KMS-11 (cell line): ENCODE data around the gene VPS26C.

Source experiments
- H2AFZ ChIP-seq: fragments of 200-600 bp; sonication (generic); 2 replicates; pipeline ENCODE4 v1.6.1; 2016; ENCODE audit warnings: antibody characterized with exemption, mixed run types, low read depth
- H3K27ac ChIP-seq: fragments of 200-600 bp; sonication (generic); 2 replicates; pipeline ENCODE4 v1.6.1; 2016; ENCODE audit warnings: mild to moderate bottlenecking, mixed run types
- H3K27me3 ChIP-seq: fragments of 200-600 bp; sonication (generic); 2 replicates; pipeline ENCODE4 v1.6.1; 2017; ENCODE audit warnings: mild to moderate bottlenecking, low read depth, mixed run types, moderate library complexity; ENCODE audit not compliant: insufficient read depth
- H3K36me3 ChIP-seq: fragments of 200-600 bp; sonication (generic); 2 replicates; pipeline ENCODE4 v1.6.1; 2017; ENCODE audit warnings: mild to moderate bottlenecking, mixed run types; ENCODE audit not compliant: insufficient read depth
- H3K4me1 ChIP-seq: fragments of 200-600 bp; sonication (generic); 2 replicates; pipeline ENCODE4 v1.6.1; 2016; ENCODE audit warnings: mild to moderate bottlenecking, low read depth, mixed run types; ENCODE audit not compliant: poor library complexity, severe bottlenecking
- H3K4me2 ChIP-seq: fragments of 200-600 bp; sonication (generic); 2 replicates; pipeline ENCODE4 v1.7.0; 2016; ENCODE audit warnings: mild to moderate bottlenecking, mixed run types
- H3K4me3 ChIP-seq: fragments of 200-600 bp; sonication (generic); IDR thresholded peaks from 2 replicates; pipeline ENCODE4 v1.6.1; 2017; ENCODE audit warnings: low read depth, low read length, mixed read lengths; ENCODE audit not compliant: insufficient read depth
- H3K79me2 ChIP-seq: fragments of 200-600 bp; sonication (generic); 2 replicates; pipeline ENCODE4 v1.6.1; 2016; ENCODE audit warnings: low read depth, mixed run types; ENCODE audit not compliant: insufficient read depth
- H3K9ac ChIP-seq: fragments of 200-600 bp; sonication (generic); 2 replicates; pipeline ENCODE4 v1.6.1; 2016; ENCODE audit warnings: mild to moderate bottlenecking, mixed run types
- H4K20me1 ChIP-seq: fragments of 200-600 bp; sonication (generic); 2 replicates; pipeline ENCODE4 v1.6.1; 2016; ENCODE audit warnings: mild to moderate bottlenecking, mixed run types; ENCODE audit not compliant: insufficient read depth
- TF ChIP-seq, protein P1 (sequence below): fragments of 200-600 bp; sonication (generic); conservative IDR thresholded peaks from 2 replicates; pipeline ENCODE4 v1.6.1; 2017; ENCODE audit warnings: low read depth, mild to moderate bottlenecking, antibody characterized with exemption, low read length, moderate library complexity, mixed read lengths

VPS26C gene

DNA sequence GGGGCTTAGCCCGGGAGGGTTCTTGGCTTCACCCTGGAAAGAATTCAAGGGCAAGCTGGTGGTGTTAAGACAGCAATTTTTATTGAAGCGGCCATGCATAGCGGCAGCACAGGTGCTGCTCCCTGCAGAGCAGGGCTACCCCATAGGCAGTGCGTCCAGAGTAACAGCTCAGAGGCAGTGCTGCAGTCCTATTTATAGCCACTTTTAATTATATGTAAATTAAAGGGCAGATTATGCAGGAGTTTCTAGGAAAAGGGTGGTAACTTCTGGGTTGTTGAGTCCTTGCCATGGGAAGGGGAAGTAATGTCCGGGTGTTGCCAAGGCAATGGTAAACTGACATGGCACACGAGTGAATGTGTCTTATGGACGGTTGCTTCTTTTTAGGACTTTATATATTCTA lies 57.0 kb downstream of the VPS26C start:
- H4K20me1 ChIP-seq, result no peaks in the 10 kb centered on the region

DNA sequence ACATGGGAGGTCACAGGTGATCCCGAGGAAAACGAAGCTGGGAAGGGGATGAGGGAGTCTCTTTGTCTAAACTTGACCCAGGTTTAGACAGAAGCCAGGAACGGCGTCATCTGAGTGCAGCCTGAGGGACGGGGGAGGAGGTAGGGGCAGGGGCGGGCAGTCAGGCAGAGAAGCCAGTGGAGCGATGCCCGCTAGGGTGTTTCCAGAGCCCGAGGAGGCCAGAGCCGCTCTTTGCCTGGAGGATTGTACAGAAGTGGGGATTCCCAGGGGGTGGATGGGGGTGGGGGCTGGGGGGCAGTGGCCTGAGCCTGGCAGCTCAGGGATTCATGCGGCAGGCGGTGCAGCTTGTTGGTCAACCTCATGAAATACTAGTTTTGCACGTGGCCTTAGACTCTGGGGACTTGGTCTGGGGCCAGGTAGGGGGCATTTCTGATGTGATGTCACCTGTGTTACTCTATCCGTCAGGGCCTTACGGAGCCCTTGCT lies 58.4 kb downstream of the VPS26C start:
- Histone ChIP-seq H4K20me1 (no peaks in the 10 kb centered on the region), H3K4me3 (no peak overlapping the region), H3K27me3 (no peaks in the 10 kb centered on the region), H2AFZ (no peak overlapping the region), H3K4me2 (no peak overlapping the region), H3K79me2 (no peaks in the 10 kb centered on the region), H3K36me3 (no peaks in the 10 kb centered on the region), H3K4me1 (no peaks in the 10 kb centered on the region), H3K27ac (no peak overlapping the region), H3K9ac (no peak overlapping the region)
- TF ChIP-seq, protein P1, sequence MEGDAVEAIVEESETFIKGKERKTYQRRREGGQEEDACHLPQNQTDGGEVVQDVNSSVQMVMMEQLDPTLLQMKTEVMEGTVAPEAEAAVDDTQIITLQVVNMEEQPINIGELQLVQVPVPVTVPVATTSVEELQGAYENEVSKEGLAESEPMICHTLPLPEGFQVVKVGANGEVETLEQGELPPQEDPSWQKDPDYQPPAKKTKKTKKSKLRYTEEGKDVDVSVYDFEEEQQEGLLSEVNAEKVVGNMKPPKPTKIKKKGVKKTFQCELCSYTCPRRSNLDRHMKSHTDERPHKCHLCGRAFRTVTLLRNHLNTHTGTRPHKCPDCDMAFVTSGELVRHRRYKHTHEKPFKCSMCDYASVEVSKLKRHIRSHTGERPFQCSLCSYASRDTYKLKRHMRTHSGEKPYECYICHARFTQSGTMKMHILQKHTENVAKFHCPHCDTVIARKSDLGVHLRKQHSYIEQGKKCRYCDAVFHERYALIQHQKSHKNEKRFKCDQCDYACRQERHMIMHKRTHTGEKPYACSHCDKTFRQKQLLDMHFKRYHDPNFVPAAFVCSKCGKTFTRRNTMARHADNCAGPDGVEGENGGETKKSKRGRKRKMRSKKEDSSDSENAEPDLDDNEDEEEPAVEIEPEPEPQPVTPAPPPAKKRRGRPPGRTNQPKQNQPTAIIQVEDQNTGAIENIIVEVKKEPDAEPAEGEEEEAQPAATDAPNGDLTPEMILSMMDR, result no peak

More for the DNA sequence above, 57.0 kb downstream of the VPS26C start:
- Histone ChIP-seq H2AFZ (no peak overlapping the region), H3K27ac (no peak overlapping the region), H3K79me2 (no peaks in the 10 kb centered on the region), H3K4me2 (no peak overlapping the region), H3K27me3 (no peaks in the 10 kb centered on the region), H3K9ac (no peak overlapping the region), H3K36me3 (no peaks in the 10 kb centered on the region), H3K4me1 (no peaks in the 10 kb centered on the region), H3K4me3 (no peak overlapping the region)
- TF ChIP-seq, protein P1, result no peak

DNA sequence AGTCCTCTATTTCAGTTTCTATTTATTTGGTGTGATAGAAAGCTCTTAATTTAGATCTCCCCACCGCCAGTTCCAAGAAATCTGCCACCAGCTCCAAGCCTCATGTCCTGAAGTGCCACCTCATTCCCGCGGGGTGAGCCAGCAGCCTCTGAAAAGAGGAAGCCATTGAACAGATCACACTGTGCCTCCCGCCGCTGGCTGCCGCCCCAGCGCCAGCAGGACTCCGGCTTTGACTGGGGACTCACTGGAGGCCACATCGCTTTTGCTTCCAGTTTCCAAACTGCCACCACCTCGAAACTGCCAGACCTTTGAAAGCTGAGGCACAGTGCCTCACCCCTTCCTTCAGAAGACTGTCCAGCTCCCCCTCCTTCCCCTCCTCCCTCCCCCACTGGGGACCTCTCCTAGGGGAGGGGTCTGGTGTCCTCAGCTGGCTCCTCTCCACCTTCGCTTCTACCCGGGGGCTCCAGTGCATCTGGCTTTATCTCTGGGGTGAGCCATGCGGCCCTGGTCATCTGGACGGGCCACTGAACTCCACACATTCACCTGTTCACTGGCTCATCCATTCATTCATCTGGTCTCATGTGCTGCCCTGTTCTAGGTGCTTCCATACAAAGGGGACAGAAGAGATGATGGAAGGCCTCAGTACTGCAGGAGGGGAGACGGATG lies 58.9 kb downstream of the VPS26C start:
- H4K20me1 ChIP-seq, result no peaks in the 10 kb centered on the region
- no peaks in the 10 kb centered on the region for H3K36me3 ChIP-seq
- no peak overlapping the region for H3K4me2 ChIP-seq
- H3K4me1 ChIP-seq, result no peaks in the 10 kb centered on the region
- TF ChIP-seq, protein P1, result no peak
- H3K9ac ChIP-seq, result no peak overlapping the region
- no peaks in the 10 kb centered on the region for H3K79me2 ChIP-seq
- H3K4me3 ChIP-seq, result no peak overlapping the region
- H3K27ac ChIP-seq, result no peak overlapping the region
- H2AFZ ChIP-seq, result no peak overlapping the region
- H3K27me3 ChIP-seq, result no peaks in the 10 kb centered on the region

DNA sequence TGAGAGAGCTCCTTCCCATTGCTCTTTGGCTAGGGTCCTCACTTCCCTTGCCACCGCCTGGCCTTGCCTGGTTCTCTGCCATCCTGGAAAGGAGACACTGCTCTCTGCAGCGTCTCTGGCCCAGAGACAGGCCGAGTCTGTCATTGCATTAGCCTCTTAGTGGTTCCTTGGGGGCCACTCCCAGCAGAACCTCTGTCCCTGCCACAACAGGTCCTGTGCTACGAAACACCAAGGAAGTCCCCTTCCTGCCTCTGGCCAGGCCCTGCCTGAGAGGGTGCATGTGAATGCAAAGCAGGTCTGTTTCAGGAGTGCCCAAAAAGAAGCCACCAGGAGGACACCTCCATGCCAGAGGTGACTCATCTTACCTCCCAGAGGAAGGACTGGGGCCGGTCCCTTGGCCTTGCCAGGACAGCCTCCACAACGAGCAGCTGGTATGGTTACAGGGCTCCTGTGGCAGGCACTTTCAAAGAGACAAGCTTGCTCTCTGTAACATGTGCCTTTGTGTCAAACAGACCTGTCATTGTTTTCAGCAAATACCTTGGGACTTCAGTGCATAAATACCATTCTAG lies 59.6 kb downstream of the VPS26C start:
- Histone ChIP-seq H3K27me3 (no peaks in the 10 kb centered on the region), H3K27ac (no peak overlapping the region), H3K79me2 (no peaks in the 10 kb centered on the region), H4K20me1 (no peaks in the 10 kb centered on the region), H3K4me3 (no peak overlapping the region), H3K4me2 (no peak overlapping the region), H3K9ac (no peak overlapping the region), H3K36me3 (no peaks in the 10 kb centered on the region; the same call in 1 of the 2 replicates), H2AFZ (no peak overlapping the region), H3K4me1 (no peaks in the 10 kb centered on the region)
- TF ChIP-seq, protein P1, result no peak
